Measurements from ENCODE around the gene CENPS.
"Not testable (repeated sequence)": the region's sequence is repeated elsewhere in the genome, so short reads cannot be mapped to it uniquely, and the experiment has no call there.

The CENPS gene

DNA sequence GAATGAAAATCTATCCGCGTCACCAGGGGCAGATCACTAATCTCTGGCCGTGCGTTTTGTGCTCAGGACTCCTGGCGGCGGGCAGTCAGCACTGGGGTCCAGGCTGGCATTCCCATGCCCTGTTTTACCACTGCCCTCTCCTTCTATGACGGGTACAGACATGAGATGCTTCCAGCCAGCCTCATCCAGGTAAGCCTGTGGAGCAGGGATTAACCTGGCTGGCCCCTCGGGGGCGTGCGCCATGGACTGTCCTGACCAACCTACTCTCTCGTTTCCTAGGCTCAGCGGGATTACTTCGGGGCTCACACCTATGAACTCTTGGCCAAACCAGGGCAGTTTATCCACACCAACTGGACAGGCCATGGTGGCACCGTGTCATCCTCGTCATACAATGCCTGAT is 10.9 kb upstream of the CENPS start:
- DNase-seq (ENCODE audit: low read depth, low spot score), result no peak

DNA sequence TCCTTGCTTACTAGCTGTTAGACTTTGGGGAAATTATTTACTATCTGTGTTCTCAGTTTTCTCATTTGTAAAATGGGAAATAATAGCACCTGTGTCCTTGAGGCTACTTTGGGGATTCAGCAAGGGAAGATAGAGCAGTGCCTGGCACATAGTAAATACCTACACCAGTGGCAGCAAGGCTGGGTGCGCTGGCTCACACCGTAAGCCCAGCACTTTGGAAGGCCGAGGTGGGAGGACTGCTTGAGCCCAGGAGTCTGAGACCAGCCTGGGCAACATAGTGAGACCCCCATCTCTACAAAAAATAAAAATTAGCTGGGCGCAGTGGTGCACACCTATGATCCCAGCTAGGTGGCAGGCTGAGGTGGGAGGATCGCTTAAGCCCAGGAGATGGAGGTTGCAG is 8.6 kb upstream of the CENPS start:
- no peak for DNase-seq (ENCODE audit: low read depth, low spot score)

DNA sequence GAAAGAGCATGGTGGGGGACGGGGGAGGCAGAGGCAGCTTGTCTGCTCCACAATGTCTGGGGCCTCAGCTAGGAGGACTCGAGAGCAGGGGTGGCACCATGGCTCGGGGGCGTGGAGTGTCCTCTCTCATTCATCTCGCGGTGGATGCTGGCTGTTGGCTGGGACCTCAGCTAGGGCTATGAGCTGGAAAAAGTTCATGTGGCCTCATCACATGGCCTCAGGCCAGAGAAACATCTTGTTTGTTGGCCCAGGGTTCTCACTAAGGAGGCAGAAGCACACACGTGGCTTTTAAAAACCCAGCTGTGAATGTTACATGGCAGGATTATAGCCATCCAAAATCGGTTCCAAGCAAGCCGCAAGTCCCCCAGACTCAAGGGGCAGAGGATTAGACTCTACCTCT is 6.2 kb upstream of the CENPS start:
- peak; percentile 46 for DNase-seq (ENCODE audit: low read depth, low spot score)

DNA sequence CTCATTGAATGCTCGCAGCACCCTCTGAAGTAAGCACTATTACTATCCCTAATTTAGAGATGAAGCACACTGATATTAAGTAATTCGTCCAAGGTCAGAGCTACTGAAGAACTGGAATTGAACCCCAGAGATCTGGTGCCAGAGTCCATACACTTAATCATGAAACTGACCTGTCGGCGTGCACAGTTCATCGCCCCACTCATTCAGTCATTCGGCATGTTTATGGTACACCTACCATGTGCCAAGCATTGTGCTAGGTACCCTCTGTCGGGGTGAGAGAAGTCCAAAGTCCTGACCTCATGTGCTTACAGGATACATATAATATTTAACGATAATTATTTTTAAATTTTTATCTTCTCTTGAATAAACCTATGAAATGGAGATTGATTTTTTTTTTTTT is 5.6 kb upstream of the CENPS start:
- no peak for DNase-seq (ENCODE audit: low read depth, low spot score)

DNA sequence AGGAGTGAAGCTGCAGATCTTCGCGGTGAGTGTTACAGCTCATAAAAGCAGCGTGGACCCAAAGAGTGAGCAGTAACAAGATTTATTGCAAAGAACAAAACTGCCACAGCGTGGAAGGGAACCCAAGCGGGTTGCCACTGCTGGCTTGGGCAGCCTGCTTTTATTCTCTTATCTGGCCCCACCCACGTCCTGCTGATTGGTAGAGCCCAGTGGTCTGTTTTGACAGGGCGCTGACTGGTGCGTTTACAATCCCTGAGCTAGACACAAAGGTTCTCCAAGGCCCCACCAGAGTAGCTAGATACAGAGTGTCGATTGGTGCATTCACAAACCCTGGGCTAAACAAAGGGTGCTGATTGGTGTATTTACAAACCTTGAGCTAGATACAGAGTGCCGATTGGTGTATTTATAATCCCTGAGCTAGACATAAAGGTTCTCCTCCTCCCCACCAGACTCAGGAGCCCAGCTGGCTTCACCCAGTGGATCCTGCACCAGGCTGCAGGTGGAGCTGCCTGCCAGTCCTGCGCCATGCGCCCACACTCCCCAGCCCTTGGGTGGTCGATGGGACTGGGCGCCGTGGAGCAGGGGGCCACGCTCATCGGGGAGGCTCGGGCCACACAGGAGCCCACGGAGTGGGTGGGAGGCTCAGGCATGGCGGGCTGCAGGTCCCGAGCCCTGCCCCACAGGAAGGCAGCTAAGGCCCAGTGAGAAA is 4.3 kb upstream of the CENPS start:
- not testable (repeated sequence) for DNase-seq (ENCODE audit: low read depth, low spot score)

DNA sequence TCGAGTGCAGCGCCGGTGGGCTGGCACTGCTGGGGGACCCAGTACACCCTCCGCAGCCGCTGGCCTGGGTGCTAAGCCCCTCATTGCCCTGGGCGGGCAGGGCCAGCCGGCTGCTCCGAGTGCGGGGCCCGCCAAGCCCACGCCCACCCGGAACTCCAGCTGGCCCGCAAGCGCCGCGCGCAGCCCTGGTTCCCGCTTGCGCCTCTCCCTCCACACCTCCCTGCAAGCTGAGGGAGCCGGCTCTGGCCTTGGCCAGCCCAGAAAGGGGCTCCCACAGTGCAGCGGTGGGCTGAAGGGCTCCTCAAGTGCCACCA is 3.7 kb upstream of the CENPS start:
- DNase-seq (ENCODE audit: low read depth, low spot score), result not testable (repeated sequence)

DNA sequence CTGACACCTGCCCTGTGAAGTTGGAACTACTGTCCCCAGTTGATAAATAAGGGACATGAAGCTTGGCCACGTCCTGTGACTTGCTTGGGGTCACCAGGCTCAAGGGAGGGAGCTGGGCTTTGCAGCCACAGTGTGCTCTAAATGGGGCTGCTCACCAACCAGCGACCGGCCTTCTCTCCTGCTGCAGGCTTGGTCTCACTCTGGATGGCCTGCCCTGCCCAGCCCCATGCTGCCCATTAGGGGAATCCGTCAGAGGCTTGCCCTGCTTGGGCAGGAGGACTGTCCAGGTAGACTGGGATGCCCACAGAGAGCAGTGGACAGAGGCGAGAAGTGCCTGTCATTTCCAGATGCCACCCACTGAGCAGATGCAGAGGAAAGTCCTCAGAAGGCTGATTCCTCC is 1.2 kb upstream of the CENPS start:
- no peak for DNase-seq (ENCODE audit: low read depth, low spot score)

DNA sequence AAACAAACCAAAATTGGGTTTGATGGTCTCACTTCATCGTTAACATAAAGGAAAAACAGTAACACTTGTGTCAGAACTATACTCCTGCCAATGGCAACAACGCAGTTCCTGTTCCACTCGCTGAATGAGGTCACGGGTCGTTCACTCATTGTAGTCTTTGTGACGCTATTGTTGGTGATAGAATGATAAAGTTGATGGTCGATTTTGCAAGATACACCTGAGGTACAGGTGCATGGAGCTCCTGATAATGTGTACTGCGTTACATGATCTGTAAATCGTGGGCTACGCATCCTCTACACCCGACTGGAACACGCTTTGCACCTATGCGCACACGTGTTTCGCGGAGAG is 391 bp upstream of the CENPS start:
- DNase-seq (ENCODE audit: low read depth, low spot score), result no peak

DNA sequence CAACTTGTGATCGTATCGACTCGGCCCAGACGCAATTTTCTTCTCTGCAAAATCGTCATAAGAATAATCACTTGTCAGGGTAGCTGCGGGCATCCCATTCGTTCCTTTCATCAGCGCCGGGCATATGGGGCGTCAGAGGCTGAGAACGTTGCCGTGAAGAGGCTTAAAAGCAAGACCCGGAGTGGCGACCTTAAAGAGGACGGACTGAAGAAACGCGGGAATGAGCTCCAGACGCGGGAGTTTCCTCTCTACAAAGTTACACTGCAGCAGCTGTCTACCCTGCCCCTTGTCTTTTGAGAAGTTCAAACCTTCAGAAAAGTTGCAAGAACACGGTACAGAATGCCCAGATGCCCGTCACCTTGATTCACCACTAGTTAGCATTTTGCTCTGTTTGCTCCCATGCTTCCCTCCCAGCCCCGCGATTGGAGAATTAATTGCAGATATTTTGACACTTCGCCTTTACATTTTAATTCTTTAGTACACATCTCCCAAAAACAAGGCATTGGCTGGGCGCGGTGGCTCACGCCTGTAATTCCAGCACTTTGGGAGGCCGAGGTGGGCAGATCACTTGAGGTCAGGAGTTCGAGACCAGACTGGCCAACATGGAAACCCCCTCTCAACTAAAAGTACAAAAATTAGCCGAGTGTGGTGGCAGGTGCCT is 967 bp downstream of the CENPS start:
- no peak for DNase-seq (ENCODE audit: low read depth, low spot score)

DNA sequence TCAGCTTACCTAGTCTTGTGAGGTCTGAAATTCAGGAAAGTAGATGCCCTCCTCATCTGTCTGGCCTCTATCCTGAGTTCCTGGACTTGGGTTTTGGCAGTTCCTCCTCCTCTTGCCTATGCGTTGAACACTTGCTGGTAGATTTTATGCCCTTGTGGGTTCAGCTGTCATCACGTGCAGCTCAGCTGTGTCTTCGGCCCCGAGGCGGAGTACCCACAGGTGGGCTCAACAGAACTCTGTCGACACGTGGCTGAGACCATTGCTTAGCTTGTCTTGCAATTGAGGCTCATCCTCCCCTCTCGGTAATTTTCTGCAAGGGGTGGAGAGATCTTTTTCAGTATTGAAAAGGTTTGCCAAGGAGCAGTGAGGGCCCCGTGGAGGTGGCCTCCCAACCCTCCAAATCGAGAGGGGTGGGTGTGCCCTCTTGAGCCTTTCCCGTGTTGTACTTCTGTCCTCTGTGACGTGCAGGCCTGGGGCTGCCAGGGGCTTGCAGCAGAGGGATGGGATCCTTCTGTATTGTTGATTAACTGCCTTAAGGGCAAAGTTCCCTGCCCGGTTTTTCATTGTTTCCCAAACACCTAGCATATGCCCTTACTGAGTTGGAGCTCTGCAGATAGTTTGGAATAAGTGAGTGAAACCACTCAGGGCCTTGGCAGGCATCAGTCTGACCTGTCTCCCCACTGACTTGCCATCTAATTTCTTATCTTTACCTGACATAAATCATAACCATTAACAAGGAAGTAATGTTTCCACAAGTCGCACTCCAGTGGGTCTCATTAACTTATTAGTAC is 2.9 kb downstream of the CENPS start:
- peak; percentile 78 for DNase-seq (ENCODE audit: low read depth, low spot score)

DNA sequence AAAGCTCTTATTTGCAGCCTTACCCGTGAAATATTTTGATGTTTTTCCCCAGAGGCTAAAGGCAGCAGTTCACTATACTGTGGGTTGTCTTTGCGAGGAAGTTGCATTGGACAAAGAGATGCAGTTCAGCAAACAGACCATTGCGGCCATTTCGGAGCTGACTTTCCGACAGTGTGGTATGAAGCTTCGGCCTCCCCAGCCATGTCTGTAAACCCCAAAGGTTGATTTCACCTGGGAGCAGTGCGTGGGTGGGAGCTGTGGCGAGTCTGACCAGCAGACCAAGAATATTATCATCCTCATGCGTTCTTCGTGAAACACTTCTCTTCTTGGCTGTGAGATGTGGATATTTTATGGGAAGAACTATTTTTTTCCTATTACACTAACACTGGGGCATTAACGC is 3.6 kb downstream of the CENPS start:
- DNase-seq (ENCODE audit: low read depth, low spot score), result no peak

DNA sequence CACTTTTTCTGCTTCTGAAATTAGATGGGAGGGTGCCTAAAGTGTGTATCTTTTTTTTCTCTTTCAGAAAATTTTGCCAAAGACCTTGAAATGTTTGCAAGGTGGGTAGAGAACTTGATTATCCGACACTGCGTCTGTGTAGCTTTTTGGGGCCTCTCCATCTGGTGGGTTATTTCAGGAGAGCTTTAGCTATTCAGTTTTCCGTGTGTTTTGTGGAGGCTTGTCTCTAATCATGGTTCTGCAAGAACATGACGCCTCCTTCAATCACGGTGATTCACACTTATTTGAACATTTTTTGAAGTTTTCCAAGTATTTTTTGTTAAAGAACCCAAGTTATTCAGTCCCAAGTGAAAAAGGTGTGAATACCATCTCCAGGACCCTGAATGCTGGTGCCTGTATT is 4.4 kb downstream of the CENPS start:
- DNase-seq (ENCODE audit: low read depth, low spot score), result no peak

DNA sequence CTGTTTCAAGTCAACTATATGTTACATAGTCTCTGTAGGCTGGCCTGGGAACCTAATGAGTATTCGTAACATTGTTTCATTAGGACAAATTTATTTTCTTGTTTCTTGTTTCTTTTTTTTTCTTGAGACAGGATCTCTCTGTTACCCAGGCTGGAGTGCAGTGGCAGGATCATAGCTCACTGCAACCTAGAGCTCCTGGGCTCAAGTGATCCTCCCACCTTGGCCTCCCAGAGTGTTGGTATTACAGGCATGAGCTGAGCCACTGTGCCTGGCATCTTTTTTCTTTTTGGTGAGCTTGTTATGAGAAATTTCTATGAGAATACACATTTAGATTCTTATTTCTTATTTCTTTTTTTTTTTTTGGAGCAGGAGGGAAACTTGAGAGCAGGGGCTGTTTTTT is 6.8 kb downstream of the CENPS start:
- DNase-seq (ENCODE audit: low read depth, low spot score), result no peak

DNA sequence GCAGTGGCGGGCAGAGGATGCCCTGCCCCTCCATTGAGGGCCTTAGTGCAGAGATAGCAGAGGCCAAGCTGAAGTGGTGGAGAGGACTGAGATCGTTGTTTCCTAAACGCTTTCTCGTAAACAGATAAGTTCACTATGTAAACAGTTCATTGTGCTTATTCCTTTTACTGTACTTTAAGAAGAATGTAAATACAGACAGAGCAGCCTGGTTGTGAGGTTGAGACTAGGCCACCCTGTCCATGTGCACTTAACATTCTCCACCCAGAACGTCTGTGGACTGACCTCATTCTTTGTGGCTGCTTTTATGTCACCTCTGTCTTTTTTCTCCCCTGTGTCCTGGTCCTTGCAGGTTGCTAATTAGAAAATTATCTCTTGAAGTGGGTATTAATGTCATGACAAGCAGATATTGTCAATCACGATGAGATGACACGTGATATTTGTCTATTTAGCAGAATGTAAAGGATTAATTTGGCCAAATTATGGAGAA is 8.5 kb downstream of the CENPS start:
- no peak for DNase-seq (ENCODE audit: low read depth, low spot score)

DNA sequence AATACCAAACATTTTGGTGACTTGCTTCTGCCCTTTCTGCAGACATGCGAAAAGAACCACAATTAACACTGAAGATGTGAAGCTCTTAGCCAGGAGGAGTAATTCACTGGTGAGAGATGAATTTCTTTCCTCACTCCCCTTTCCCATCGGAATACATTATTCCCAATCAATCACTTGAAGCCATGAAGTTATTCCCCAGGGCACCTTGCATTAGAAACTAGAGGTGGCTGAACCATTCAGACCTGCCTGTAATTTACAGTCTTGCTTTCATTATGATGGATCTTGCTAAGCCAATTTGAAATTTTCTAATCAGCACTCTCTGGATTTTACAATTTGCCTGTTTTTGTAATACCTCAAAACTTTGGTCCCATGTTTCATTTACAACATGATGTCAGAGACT is 10.1 kb downstream of the CENPS start:
- no peak for DNase-seq (ENCODE audit: low read depth, low spot score)

DNA sequence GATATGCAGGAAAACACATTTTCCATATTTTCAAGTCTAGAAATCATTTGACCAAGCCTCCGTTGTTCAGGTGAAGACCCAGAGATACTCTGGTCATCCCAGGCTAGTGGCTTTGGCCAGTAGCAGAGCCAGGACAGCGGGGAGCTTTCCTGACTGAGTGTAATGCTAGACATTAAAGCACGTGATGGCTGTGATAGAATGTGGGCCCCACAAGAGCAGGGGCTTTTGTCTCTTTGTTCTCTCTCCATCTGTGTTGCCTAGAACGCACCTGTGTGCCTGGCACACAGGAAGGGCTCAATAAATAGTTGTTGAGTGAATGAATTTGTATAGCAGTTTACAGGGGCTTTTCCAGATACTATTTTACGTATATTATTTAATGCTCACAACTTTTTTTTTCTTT is 10.6 kb downstream of the CENPS start:
- no peak for DNase-seq (ENCODE audit: low read depth, low spot score)

DNA sequence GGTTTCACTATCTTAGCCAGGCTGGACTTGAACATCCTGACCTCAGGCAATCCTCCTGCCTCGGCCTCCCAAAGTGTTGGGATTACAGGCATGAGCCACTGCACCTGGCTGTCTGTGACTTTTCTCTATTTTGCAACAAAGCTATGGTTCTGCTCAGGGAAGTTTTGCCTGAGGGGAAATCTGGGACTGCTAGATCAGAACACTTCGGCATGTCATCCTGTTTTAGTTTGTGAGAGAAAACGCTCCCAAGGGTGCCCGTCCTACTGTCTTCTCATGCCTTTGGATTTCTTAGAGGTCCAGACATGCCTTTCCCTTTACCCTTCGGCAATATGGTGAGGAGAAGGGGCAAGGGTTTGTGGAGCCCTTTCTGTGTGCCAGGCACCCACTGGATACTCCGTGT is 14.0 kb downstream of the CENPS start:
- DNase-seq (ENCODE audit: low read depth, low spot score), result no peak

DNA sequence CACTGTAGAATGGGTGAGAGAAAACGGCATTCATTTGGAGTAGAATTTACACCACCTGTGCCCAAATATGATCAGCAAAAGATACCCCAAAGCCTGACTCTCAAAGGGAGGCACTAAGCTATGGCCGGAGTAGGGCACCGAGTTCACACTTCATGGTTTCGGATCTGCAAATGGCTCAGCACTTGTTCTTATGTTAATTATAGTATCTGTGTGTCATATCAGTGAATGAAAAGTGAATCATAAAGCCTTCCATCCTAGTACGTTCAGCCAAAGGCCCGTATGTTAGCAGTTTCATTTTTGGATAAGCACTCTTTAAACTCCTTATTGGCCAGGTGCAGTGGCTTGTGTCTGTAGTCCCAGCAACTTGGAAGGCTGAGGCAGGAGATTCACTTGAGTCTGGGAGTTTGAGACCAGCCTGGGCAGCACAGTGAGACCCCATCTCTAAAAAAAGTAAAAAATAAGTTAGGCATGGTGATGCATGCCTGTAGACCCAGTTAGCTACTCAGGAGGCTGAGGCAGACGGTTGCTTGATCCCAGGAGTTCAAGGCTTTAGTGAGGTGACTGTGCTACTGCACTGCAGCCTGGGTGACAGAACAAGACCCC is 14.7 kb downstream of the CENPS start:
- no peak for DNase-seq (ENCODE audit: low read depth, low spot score)

DNA sequence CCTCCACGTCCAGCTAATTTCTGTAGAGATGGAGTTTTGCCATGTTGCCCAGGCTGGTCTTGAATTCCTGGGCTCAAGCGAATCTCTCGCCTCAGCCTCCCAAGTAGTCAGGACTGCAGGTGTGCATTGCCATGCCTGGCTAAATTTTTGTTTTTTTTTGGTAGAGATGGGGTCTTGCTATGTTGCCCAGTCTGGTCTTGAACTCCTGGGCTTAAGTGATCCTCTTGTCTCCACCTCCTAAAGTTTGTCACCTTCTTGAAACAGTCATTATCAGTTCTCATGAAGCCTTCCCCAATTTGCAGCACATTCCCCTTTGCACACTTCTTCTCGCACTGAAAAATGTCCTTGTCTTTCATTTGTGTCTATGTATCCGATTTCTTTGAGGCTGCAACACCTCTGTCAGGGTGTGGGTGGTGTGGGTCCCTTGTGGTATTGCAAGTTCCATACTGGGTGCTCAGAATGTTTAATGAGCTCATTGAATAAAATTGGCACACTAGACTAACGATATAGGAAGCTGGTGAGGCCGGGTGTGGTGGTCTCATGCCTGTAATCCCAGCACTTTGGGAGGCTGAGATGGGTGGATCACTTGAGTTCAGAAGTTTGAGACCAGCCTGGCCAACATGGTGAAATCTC is 16.7 kb downstream of the CENPS start:
- DNase-seq (ENCODE audit: low read depth, low spot score), result no peak

DNA sequence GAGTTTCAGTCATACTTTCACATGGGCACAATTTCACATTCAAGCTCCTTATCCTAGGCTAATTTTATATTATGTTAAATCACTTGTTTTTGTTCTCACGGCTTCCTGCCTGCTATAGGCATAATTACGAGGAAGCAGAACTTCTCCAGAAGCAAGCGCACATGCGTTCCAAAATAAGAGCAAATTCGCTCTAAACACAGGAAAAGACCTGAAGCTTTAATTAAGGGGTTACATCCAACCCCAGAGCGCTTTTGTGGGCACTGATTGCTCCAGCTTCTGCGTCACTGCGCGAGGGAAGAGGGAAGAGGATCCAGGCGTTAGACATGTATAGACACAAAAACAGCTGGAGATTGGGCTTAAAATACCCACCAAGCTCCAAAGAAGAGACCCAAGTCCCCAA is 19.5 kb downstream of the CENPS start, which contains the start of gene CORT:
TSS of gene CORT (plus strand) at position 281 of the 400 bp plus-strand sequence. CDS start 193 bp downstream, outside the sequence.
- DNase-seq (ENCODE audit: low read depth, low spot score), result no peak

DNA sequence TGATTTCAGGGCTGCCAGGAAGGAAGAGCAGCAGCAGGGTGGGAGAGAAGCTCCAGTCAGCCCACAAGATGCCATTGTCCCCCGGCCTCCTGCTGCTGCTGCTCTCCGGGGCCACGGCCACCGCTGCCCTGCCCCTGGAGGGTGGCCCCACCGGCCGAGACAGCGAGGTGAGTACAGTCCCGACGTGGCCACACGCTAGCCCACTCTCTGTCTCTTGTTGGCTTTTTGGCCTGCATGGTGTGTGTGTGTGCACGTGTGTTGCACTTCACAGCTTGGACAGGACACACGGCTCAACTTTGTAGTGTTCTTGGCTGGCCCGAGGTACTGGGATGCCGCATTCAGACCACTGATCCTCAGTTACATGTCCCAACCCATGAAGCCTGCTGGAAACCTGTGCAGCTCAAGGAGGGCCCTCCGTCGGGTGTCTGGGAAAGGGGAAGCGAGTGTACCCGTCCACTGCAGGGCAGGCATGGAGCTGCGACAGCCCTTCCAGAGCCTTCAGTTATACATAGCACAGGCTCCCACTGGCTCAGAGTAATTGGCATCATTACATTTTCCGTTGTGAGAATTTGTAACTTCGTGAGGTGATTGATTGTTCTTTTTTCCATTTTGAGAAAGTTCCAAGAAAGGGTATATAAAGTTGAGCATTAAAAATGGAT is 20.1 kb downstream of the CENPS start:
- DNase-seq (ENCODE audit: low read depth, low spot score), result no peak
